HEK293 (cell line): ENCODE measurements around the gene MSL3B.

Experiments used
- CTCF ChIA-PET: fragments of 350-600 bp; formaldehyde crosslinking; extraction: SDS; loops from one replicate; lab custom pipeline; 2021; ENCODE audit warnings: antibody characterized with exemption; lab: Yijun Ruan, JAX
- POLR2A ChIA-PET: fragments of 300-600 bp; formaldehyde crosslinking; extraction: SDS; loops from one replicate; lab custom pipeline; 2020; ENCODE audit warnings: antibody characterized with exemption, inconsistent platforms; lab: Yijun Ruan, JAX
- H3K27ac ChIP-seq: fragments of 200-500 bp; sonication (Bioruptor generic); 2 replicates; pipeline ENCODE4 v1.5.1; 2014; ENCODE audit warnings: low read depth, low read length, control low read depth, inconsistent platforms; ENCODE audit errors: extremely low read depth
- H3K36me3 ChIP-seq, 2 experiments: fragments of 200-500 bp in 1 of 2; sonication (Bioruptor generic) in 1 of 2; 1 replicate in 1 of 2; 2 replicates in 1 of 2; pipeline ENCODE4 v1.5.1; 2014 to 2017; ENCODE audit warnings: inconsistent platforms in 2 of 2, low read length in 2 of 2; ENCODE audit not compliant: control insufficient read depth in 2 of 2, insufficient read depth in 1 of 2
- H3K4me1 ChIP-seq: fragments of 200-500 bp; sonication (Bioruptor generic); 2 replicates; pipeline ENCODE4 v1.5.1; 2014; ENCODE audit warnings: mild to moderate bottlenecking, low read length, inconsistent platforms; ENCODE audit not compliant: control insufficient read depth, insufficient read depth
- H3K4me3 ChIP-seq: 2 replicates; pipeline ENCODE4 v1.5.1; 2011; ENCODE audit warnings: low read depth, mild to moderate bottlenecking, control low read depth, low read length, moderate library complexity
- H3K9me3 ChIP-seq: fragments of 200-500 bp; sonication (Bioruptor generic); 2 replicates; pipeline ENCODE4 v1.5.1; 2014; ENCODE audit warnings: low read depth, low read length, inconsistent platforms; ENCODE audit not compliant: control insufficient read depth, insufficient read depth
- EGR2 ChIP-seq: fragments of 450-650 bp; formaldehyde crosslinking; IDR thresholded peaks from 2 replicates; pipeline ENCODE4 v1.5.1; 2016; ENCODE audit warnings: low read depth, missing biosample characterization, missing genetic modification characterization
- HOXC10 ChIP-seq: sonication (generic); formaldehyde crosslinking; IDR thresholded peaks from 2 replicates; pipeline ENCODE4 v1.8.1; 2023; ENCODE audit warnings: mild to moderate bottlenecking, missing genetic modification reagents
- KLF7 ChIP-seq: fragments of 450-650 bp; formaldehyde crosslinking; IDR thresholded peaks from 2 replicates; pipeline ENCODE4 v1.5.1; 2016; ENCODE audit warnings: missing biosample characterization, missing genetic modification characterization, borderline replicate concordance
- TCF7L2 ChIP-seq: IDR thresholded peaks from 2 replicates; pipeline ENCODE4 v1.6.1; 2011; ENCODE audit warnings: low read depth, mild to moderate bottlenecking, inconsistent platforms, low read length, moderate library complexity, borderline replicate concordance
- TRIM28 ChIP-seq: IDR thresholded peaks from 2 replicates; pipeline ENCODE4 v1.6.1; 2011; ENCODE audit warnings: low read length, control low read depth, borderline replicate concordance
- YY1 ChIP-seq: fragments of 450-650 bp; formaldehyde crosslinking; IDR thresholded peaks from 2 replicates; pipeline ENCODE4 v1.5.1; 2018; ENCODE audit warnings: missing biosample characterization, missing genetic modification characterization
- ZBTB20 ChIP-seq: fragments of 450-650 bp; formaldehyde crosslinking; IDR thresholded peaks from 2 replicates; pipeline ENCODE4 v1.5.1; 2016; ENCODE audit warnings: missing biosample characterization, missing genetic modification characterization
- ZNF24 ChIP-seq: fragments of 450-650 bp; formaldehyde crosslinking; IDR thresholded peaks from 2 replicates; pipeline ENCODE4 v1.5.1; 2016; ENCODE audit warnings: missing biosample characterization, missing genetic modification characterization
- ZNF266 ChIP-seq: fragments of 450-650 bp; formaldehyde crosslinking; IDR thresholded peaks from 2 replicates; pipeline ENCODE4 v1.5.1; 2016; ENCODE audit warnings: missing biosample characterization, missing genetic modification characterization, low read depth
- ZNF37A ChIP-seq: fragments of 450-650 bp; IDR thresholded peaks from 2 replicates; pipeline ENCODE4 v1.5.1; 2018; ENCODE audit warnings: missing biosample characterization, missing genetic modification characterization
- ZNF677 ChIP-seq: fragments of 450-650 bp; IDR thresholded peaks from 2 replicates; pipeline ENCODE4 v1.5.0; 2018; ENCODE audit warnings: missing biosample characterization, mild to moderate bottlenecking, missing genetic modification characterization, moderate library complexity
- ZNF777 ChIP-seq: fragments of 450-650 bp; formaldehyde crosslinking; IDR thresholded peaks from 2 replicates; pipeline ENCODE4 v1.5.1; 2017; ENCODE audit warnings: missing biosample characterization, missing genetic modification characterization, borderline replicate concordance
- ZNF792 ChIP-seq: fragments of 450-650 bp; formaldehyde crosslinking; IDR thresholded peaks from 2 replicates; pipeline ENCODE4 v1.5.1; 2016; ENCODE audit warnings: missing biosample characterization, missing genetic modification characterization
- ZSCAN23 ChIP-seq: fragments of 450-650 bp; formaldehyde crosslinking; IDR thresholded peaks from 2 replicates; pipeline ENCODE4 v1.5.1; 2016; ENCODE audit warnings: missing biosample characterization, missing genetic modification characterization
- ZXDB ChIP-seq: fragments of 450-650 bp; formaldehyde crosslinking; IDR thresholded peaks from 2 replicates; pipeline ENCODE4 v1.5.1; 2016; ENCODE audit warnings: missing biosample characterization, missing genetic modification characterization
- TF ChIP-seq, protein P1 (sequence below): fragments of 450-650 bp; formaldehyde crosslinking; IDR thresholded peaks from 2 replicates; pipeline ENCODE4 v1.5.1; 2017; ENCODE audit warnings: missing biosample characterization, missing genetic modification characterization
- TF ChIP-seq, protein P2 (sequence below): fragments of 450-650 bp; formaldehyde crosslinking; IDR thresholded peaks from 2 replicates; pipeline ENCODE4 v1.5.1; 2017; ENCODE audit warnings: missing biosample characterization, missing genetic modification characterization
- TF ChIP-seq, protein P3 (sequence below): fragments of 450-650 bp; formaldehyde crosslinking; IDR thresholded peaks from 2 replicates; pipeline ENCODE4 v1.5.1; 2016; ENCODE audit warnings: missing biosample characterization, missing genetic modification characterization

MSL3B gene

DNA sequence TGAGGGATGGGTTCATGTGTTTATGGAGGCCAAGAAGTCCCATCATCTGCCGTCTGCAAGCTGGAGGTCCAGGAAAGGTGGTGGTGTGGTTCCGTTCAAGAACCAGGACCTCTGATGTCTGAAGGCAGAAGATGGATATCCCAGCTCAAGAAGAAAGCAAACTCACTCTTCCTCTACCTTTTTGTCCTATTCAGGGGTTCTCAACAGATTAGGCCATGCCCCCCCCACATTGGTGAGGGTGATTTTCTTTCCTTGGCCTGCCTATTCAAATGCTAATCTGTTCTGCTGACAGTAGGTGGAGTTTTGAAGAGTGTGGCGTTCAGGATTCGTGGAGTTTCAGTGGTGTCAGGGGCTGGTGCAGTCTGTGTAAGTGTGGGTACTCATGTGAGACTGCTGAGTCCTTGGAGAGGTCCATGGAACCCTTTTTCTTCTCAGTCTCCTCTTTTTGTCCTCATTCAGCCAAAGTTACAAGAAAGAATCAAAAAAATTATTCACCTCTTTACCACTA, 5.9 kb downstream of the MSL3B start:
- peaks cover 0 to 18% of the 10 kb centered on the region in 2 experiments; a peak in 2 of 3 replicates for H3K36me3 ChIP-seq
- H3K4me1 ChIP-seq, result no peaks in the 10 kb centered on the region
- H3K9me3 ChIP-seq, result no peaks in the 10 kb centered on the region
- TF ChIP-seq EGR2 (no peak), ZSCAN23 (tag by site-specific recombination) (no peak), KLF7 (tag by site-specific recombination) (no peak), ZNF266 (tag by site-specific recombination) (no peak), TRIM28 (no peak), TCF7L2 (no peak), ZNF677 (no peak)
- TF ChIP-seq, protein P1, sequence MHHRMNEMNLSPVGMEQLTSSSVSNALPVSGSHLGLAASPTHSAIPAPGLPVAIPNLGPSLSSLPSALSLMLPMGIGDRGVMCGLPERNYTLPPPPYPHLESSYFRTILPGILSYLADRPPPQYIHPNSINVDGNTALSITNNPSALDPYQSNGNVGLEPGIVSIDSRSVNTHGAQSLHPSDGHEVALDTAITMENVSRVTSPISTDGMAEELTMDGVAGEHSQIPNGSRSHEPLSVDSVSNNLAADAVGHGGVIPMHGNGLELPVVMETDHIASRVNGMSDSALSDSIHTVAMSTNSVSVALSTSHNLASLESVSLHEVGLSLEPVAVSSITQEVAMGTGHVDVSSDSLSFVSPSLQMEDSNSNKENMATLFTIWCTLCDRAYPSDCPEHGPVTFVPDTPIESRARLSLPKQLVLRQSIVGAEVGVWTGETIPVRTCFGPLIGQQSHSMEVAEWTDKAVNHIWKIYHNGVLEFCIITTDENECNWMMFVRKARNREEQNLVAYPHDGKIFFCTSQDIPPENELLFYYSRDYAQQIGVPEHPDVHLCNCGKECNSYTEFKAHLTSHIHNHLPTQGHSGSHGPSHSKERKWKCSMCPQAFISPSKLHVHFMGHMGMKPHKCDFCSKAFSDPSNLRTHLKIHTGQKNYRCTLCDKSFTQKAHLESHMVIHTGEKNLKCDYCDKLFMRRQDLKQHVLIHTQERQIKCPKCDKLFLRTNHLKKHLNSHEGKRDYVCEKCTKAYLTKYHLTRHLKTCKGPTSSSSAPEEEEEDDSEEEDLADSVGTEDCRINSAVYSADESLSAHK (tag by site-specific recombination), result no peak
- TF ChIP-seq, protein P2, sequence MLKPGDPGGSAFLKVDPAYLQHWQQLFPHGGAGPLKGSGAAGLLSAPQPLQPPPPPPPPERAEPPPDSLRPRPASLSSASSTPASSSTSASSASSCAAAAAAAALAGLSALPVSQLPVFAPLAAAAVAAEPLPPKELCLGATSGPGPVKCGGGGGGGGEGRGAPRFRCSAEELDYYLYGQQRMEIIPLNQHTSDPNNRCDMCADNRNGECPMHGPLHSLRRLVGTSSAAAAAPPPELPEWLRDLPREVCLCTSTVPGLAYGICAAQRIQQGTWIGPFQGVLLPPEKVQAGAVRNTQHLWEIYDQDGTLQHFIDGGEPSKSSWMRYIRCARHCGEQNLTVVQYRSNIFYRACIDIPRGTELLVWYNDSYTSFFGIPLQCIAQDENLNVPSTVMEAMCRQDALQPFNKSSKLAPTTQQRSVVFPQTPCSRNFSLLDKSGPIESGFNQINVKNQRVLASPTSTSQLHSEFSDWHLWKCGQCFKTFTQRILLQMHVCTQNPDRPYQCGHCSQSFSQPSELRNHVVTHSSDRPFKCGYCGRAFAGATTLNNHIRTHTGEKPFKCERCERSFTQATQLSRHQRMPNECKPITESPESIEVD, result no peak
- TF ChIP-seq, protein P3, sequence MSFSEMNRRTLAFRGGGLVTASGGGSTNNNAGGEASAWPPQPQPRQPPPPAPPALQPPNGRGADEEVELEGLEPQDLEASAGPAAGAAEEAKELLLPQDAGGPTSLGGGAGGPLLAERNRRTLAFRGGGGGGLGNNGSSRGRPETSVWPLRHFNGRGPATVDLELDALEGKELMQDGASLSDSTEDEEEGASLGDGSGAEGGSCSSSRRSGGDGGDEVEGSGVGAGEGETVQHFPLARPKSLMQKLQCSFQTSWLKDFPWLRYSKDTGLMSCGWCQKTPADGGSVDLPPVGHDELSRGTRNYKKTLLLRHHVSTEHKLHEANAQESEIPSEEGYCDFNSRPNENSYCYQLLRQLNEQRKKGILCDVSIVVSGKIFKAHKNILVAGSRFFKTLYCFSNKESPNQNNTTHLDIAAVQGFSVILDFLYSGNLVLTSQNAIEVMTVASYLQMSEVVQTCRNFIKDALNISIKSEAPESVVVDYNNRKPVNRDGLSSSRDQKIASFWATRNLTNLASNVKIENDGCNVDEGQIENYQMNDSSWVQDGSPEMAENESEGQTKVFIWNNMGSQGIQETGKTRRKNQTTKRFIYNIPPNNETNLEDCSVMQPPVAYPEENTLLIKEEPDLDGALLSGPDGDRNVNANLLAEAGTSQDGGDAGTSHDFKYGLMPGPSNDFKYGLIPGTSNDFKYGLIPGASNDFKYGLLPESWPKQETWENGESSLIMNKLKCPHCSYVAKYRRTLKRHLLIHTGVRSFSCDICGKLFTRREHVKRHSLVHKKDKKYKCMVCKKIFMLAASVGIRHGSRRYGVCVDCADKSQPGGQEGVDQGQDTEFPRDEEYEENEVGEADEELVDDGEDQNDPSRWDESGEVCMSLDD (tag by site-specific recombination), result no peak
- POLR2A ChIA-PET, result no interaction called here
- CTCF ChIA-PET, result interaction anchor here (0.6 kb wide), 1 partner anchor 409 kb away, joined by 3 read pairs; no protein-coding TSS in a partner anchor
- no peak overlapping the region for H3K27ac ChIP-seq
- no peak overlapping the region for H3K4me3 ChIP-seq

DNA sequence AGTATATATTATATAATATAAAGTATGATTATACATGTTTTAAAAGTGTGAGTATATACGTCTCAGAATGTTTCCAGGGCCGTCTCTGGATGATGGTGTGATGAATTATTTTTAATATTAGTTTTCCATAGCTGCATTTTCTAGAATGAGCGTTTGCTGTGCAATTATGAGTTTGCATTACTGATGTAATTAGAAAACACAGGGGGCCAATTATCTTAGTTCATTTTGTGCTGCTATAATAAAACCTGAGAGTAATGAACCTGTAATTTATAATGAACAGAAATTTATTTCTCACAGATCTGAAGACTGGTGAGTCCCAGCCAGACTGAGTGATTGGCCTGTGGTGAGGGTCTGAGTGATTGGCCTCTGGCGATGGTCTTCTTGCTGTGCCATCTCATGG, 9.9 kb downstream of the MSL3B start:
- Histone ChIP-seq H3K9me3 (no peaks in the 10 kb centered on the region), H3K4me1 (no peaks in the 10 kb centered on the region)
- TF ChIP-seq ZNF792 (no peak), ZNF37A (no peak), ZXDB (tag by site-specific recombination) (no peak), ZBTB20 (no peak), ZNF777 (no peak), HOXC10 (CRISPR knock-in tag) (no peak), ZNF24 (tag by site-specific recombination) (no peak), YY1 (tag by site-specific recombination) (no peak)
- TF ChIP-seq, all 188 proteins: peak for 0
- Histone ChIP-seq H3K4me3 (no peak overlapping the region), H3K36me3 (peaks cover 0 to 3% of the 10 kb centered on the region in 2 experiments; a peak in 1 of 3 replicates), H3K27ac (no peak overlapping the region)
- ChIA-PET CTCF (interaction anchor here (0.6 to 2.5 kb wide), 13 partner anchors 8 to 368 kb away, joined by 3 to 18 read pairs (median 3); no protein-coding TSS in a partner anchor), POLR2A (no interaction called here)
